Ascending aorta (tissue), 2 donors: Measurements from ENCODE around the gene GCKR. TPM values are rescaled to one million over a fixed set of nuclear protein-coding genes. Genes with fewer than 3 reads are reported as not detected.

Experiments used
- DNase-seq, 2 donors: peaks; one replicate each; pipeline ENCODE4 v3.0.0-alpha.2; 2019; ENCODE audit warnings: low spot score in 2 of 2
- H3K27ac ChIP-seq, 2 donors: fragments of 200-600 bp; sonication (generic); one replicate each; pipeline ENCODE4 v1.5.1; 2016 to 2017; ENCODE audit warnings: mild to moderate bottlenecking in 1 of 2
- H3K27me3 ChIP-seq: fragments of 200-600 bp; sonication (generic); one replicate; pipeline ENCODE4 v1.5.1; 2017
- H3K36me3 ChIP-seq, 2 donors: fragments of 200-600 bp; sonication (generic); one replicate each; pipeline ENCODE4 v1.5.1; 2016
- H3K4me1 ChIP-seq, 2 donors: fragments of 200-600 bp; sonication (generic); one replicate each; pipeline ENCODE4 v1.5.1; 2016 to 2017; ENCODE audit warnings: mild to moderate bottlenecking in 1 of 2
- H3K4me3 ChIP-seq, 2 donors: fragments of 200-600 bp; sonication (generic); one replicate each; pipeline ENCODE4 v1.5.1; 2016 to 2017; ENCODE audit warnings: mild to moderate bottlenecking in 1 of 2
- H3K9me3 ChIP-seq, 2 donors: fragments of 200-600 bp; sonication (generic); one replicate each; pipeline ENCODE4 v1.5.1; 2016
- intact Hi-C: fragments of 100-400 bp; cut with DNase I; formaldehyde crosslinking; loops from one replicate; pipeline ENCODE4 v1.15.1; 2023
- total RNA-seq: library from RNA; depleted of rRNA; stranded (reverse); fragments of >200 nt; gene quantifications from one replicate; pipeline ENCODE4 v1.1.0, GENCODE V29; 2016
- TF ChIP-seq, protein P1 (sequence below), 3 experiments: fragments of 200-600 bp in 2 of 3; fragments of 450-650 bp in 1 of 3; sonication (generic) in 2 of 3; IDR thresholded peaks; one replicate each; pipeline ENCODE4 v1.5.1; 2016 to 2019; ENCODE audit warnings: antibody characterized with exemption in 3 of 3, mild to moderate bottlenecking in 1 of 3, moderate library complexity in 1 of 3

GCKR gene
- total RNA-seq, 1 donor from 2014 or later, result not detected

- Histone ChIP-seq H3K27ac (no peak overlapping the region), H3K36me3 (no peaks in the 10 kb centered on the region), H3K9me3 (no peaks in the 10 kb centered on the region), H3K4me1 (no peaks in the 10 kb centered on the region), H3K4me3 (no peak overlapping the region), H3K27me3 (no peaks in the 10 kb centered on the region)
- intact Hi-C loops, result no loop called here
- DNase-seq, result no peak
- TF ChIP-seq, protein P1, sequence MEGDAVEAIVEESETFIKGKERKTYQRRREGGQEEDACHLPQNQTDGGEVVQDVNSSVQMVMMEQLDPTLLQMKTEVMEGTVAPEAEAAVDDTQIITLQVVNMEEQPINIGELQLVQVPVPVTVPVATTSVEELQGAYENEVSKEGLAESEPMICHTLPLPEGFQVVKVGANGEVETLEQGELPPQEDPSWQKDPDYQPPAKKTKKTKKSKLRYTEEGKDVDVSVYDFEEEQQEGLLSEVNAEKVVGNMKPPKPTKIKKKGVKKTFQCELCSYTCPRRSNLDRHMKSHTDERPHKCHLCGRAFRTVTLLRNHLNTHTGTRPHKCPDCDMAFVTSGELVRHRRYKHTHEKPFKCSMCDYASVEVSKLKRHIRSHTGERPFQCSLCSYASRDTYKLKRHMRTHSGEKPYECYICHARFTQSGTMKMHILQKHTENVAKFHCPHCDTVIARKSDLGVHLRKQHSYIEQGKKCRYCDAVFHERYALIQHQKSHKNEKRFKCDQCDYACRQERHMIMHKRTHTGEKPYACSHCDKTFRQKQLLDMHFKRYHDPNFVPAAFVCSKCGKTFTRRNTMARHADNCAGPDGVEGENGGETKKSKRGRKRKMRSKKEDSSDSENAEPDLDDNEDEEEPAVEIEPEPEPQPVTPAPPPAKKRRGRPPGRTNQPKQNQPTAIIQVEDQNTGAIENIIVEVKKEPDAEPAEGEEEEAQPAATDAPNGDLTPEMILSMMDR (IDR thresholded peaks at IDR 0.05), result no peak
These were observed 64.4 kb downstream of the GCKR start for GRCh38 chr2:27561060-27561459.

DNA sequence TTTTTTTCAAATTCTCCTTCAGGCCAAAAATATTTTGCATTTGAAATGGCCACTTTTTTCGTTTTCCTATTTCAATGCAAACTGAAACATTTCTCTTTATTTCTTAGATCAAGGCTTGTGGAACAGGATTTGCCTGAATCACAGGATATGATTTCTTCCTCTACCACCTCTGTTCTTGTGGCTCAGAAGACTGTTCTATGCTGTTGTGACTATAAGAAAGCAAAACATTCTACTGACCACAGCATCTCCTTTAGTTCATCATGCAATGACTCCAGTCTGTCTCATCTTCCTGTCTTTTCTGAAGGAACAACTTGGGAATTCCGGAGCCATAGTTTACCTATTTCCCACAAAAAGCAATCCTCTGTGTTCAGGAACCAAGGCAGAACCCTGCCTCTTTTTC lies 70.0 kb downstream of the GCKR start:
- Histone ChIP-seq H3K36me3 (no peaks in the 10 kb centered on the region), H3K4me3 (no peak overlapping the region), H3K4me1 (no peaks in the 10 kb centered on the region), H3K27me3 (no peaks in the 10 kb centered on the region), H3K27ac (no peak overlapping the region), H3K9me3 (peaks cover 0 to 8% of the 10 kb centered on the region in 2 donors)
- TF ChIP-seq, protein P1 (IDR thresholded peaks at IDR 0.05), result no peak
- intact Hi-C loops, result no loop called here
- DNase-seq, result no peak

- TF ChIP-seq, protein P1 (IDR thresholded peaks at IDR 0.05), result no peak
- DNase-seq, result no peak
- Histone ChIP-seq H3K36me3 (no peaks in the 10 kb centered on the region), H3K4me1 (no peaks in the 10 kb centered on the region), H3K27ac (no peak overlapping the region), H3K27me3 (no peaks in the 10 kb centered on the region), H3K4me3 (no peak overlapping the region), H3K9me3 (peaks cover 12 to 36% of the 10 kb centered on the region in 2 donors)
- intact Hi-C loops, result no loop called here
These were observed 72.8 kb downstream of the GCKR start for GRCh38 chr2:27569398-27569797.

DNA sequence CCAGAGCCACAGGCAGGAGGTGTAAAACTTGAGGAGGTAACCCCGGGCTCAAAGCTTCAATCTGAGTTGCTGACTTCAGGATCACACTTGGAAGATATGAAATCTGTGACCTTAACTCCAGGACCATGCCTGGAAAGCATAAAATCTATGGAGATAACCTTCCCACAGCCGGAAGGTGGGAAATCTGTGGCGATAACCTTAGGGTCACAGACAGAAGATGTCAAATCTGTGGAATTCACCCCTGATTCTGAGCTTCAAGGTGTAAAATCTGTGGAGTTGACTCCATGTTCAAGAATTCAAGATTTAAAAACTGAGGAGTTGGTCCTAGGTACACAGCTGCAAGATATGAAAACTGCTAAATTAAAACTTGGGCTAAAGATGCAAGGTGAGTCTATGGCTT lies 74.6 kb downstream of the GCKR start:
- Histone ChIP-seq H3K4me1 (no peaks in the 10 kb centered on the region), H3K27ac (no peak overlapping the region), H3K27me3 (no peaks in the 10 kb centered on the region), H3K9me3 (peaks cover 12 to 53% of the 10 kb centered on the region in 2 donors), H3K4me3 (no peak overlapping the region), H3K36me3 (no peaks in the 10 kb centered on the region)
- intact Hi-C loops, result no loop called here
- DNase-seq, result no peak
- TF ChIP-seq, protein P1 (IDR thresholded peaks at IDR 0.05), result no peak

DNA sequence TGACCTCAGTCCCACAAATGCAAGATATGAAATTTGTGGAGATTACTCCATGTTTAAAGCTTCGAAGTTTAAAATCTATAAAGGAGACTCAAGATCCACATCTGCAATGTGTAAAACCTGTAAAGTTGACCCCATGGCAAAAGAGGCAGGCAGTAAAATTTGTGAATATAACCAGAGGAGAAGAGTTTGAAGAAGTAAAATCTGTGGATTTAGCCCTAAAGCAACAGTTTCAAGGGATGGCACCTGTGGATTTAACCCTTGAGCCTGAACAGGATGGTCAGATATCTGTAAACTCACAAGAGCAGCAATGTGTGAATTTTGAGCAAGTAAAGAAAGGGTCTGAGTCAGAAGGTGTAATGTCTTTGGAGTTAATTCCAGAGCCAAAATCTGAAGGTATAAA lies 75.0 kb downstream of the GCKR start:
- H3K27me3 ChIP-seq, result no peaks in the 10 kb centered on the region
- H3K9me3 ChIP-seq, result peaks cover 12 to 58% of the 10 kb centered on the region in 2 donors
- H3K4me1 ChIP-seq, result no peaks in the 10 kb centered on the region
- H3K4me3 ChIP-seq, result no peak overlapping the region
- H3K27ac ChIP-seq, result no peak overlapping the region
- intact Hi-C loops, result no loop called here
- no peak for DNase-seq
- H3K36me3 ChIP-seq, result no peaks in the 10 kb centered on the region
- TF ChIP-seq, protein P1 (IDR thresholded peaks at IDR 0.05), result no peak

DNA sequence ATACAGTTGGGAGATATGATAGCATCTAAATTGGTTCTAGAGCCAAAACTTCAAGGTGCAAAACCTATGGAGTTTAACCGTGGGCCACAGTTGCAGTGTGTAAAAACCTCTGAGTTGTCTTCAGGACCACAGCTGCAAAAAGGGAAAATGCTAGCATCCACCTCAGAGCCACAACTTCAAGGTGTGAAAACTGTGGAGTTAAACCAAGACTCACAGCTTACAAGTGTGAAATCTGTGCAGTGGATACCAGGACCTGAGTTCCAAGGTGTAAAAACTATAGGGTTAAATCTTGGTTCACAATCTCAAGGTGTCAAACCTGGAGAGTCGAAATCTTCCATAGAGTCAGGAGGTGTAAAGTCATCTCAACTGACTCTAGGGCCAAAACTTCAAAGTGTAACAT lies 75.8 kb downstream of the GCKR start:
- Histone ChIP-seq H3K4me1 (no peaks in the 10 kb centered on the region), H3K9me3 (peaks cover 16 to 65% of the 10 kb centered on the region in 2 donors), H3K36me3 (no peaks in the 10 kb centered on the region), H3K4me3 (no peak overlapping the region), H3K27ac (no peak overlapping the region), H3K27me3 (no peaks in the 10 kb centered on the region)
- intact Hi-C loops, result no loop called here
- TF ChIP-seq, protein P1 (IDR thresholded peaks at IDR 0.05), result no peak
- DNase-seq, result no peak
